H1 (cell line): ENCODE data around the gene PSMD5. TPM values are rescaled to one million over a fixed set of nuclear protein-coding genes. Genes with fewer than 3 reads are reported as not detected.

Source experiments
- CHD2 ChIP-seq: IDR thresholded peaks from 2 replicates; pipeline ENCODE4 v1.6.1; 2012; ENCODE audit warnings: low read length, improper control_type of control experiment
- KDM1A ChIP-seq: fragments of 200-600, 300-600 bp; sonication (generic); IDR thresholded peaks from 2 replicates; pipeline ENCODE4 v1.7.1; 2016; ENCODE audit warnings: mild to moderate bottlenecking, low read length, borderline replicate concordance
- polyA plus RNA-seq, 7 experiments: library from polyadenylated mRNA; depleted of rRNA in 3 of 7; stranded (reverse) in 5 of 7; unstranded in 2 of 7; fragments of >200 nt in 5 of 7; fragments of 200-250 nt in 2 of 7; gene quantifications; 1 replicate in 5 of 7; 2 replicates in 1 of 7; 4 replicates in 1 of 7; pipeline versions ENCODE4 v1.2.1 to v1.2.3, GENCODE V29; 2011 to 2013; ENCODE audit warnings: missing spikeins in 2 of 7, mixed read lengths in 2 of 7
- total RNA-seq: library from RNA; stranded (reverse); fragmentation: NEBNext Ultra II Directional; extraction: Animal tissue kit (Norgen Biotek cat#: 25700); gene quantifications from 2 replicates; pipeline ENCODE4 v1.2.1, GENCODE V29; 2021

The PSMD5 gene
- total and polyA plus RNA-seq, 2 of the 8 experiments (the other 6 are each of a cell fraction or from before 2014, with no cell fraction given) = 19.2 to 30.5 TPM

GRCh38 chr9:120846906-120847305 lies 4.2 kb upstream of the PSMD5 start (continued):
- TF ChIP-seq KDM1A (no peak), CHD2 (no peak)
- TF ChIP-seq, all 59 proteins: peak for 0
